ENCODE data around the gene SYCE3.

Gene SYCE3

GRCh38 chr22:50525104-50525857 is 37.4 kb downstream of the SYCE3 start, which contains the start of gene SCO2 (continued):
- TF ChIP-seq ZFP41 (tag by site-specific recombination; IDR thresholded peaks at IDR 0.05; ENCODE audit: borderline replicate concordance) (no peak), ZFHX2 (tag by site-specific recombination; conservative IDR thresholded peaks at IDR 0.05) (peak; percentile 95), ZNF624 (tag by site-specific recombination; IDR thresholded peaks at IDR 0.05) (no peak), ZSCAN16 (tag by site-specific recombination; IDR thresholded peaks at IDR 0.05) (0 out of 2 replicates have a peak, but pooled peaks have one; percentile 26), ZNF560 (tag by site-specific recombination; IDR thresholded peaks at IDR 0.05; ENCODE audit: borderline replicate concordance) (no peak), EGR2 (tag by site-specific recombination; IDR thresholded peaks at IDR 0.05; ENCODE audit: low read depth) (peak; percentile 89), ZNF354C (tag by site-specific recombination; IDR thresholded peaks at IDR 0.05; ENCODE audit: borderline replicate concordance, low read depth) (no peak), ZNF660 (tag by site-specific recombination; IDR thresholded peaks at IDR 0.05) (peak; percentile 39; the same call in 1 of the 2 replicates), ZNF324 (tag by site-specific recombination; IDR thresholded peaks at IDR 0.05) (peak; percentile 44; the same call in 1 of the 2 replicates), ZNF155 (tag by site-specific recombination; IDR thresholded peaks at IDR 0.05) (no peak), ELK4 (IDR thresholded peaks at IDR 0.05; ENCODE audit: borderline replicate concordance, low read depth, low read length) (no peak; the same call in 1 of the 2 replicates), ZBTB49 (tag by site-specific recombination; IDR thresholded peaks at IDR 0.05; ENCODE audit: low read depth) (no peak), ZFP69B (tag by site-specific recombination; IDR thresholded peaks at IDR 0.05) (no peak; the same call in 1 of the 2 replicates), ZNF16 (tag by site-specific recombination; IDR thresholded peaks at IDR 0.05; ENCODE audit: low read depth) (no peak), GFI1B (tag by site-specific recombination; IDR thresholded peaks at IDR 0.05) (no peak), GLI2 (tag by site-specific recombination; IDR thresholded peaks at IDR 0.05; ENCODE audit: borderline replicate concordance, low read depth) (no peak), ZNF341 (tag by site-specific recombination; IDR thresholded peaks at IDR 0.05; ENCODE audit: low read depth) (no peak), ZNF621 (tag by site-specific recombination; IDR thresholded peaks at IDR 0.05) (no peak), ZNF140 (tag by site-specific recombination; IDR thresholded peaks at IDR 0.05) (no peak), ZBTB44 (tag by site-specific recombination; IDR thresholded peaks at IDR 0.05) (no peak; the same call in 1 of the 2 replicates), ZNF423 (tag by site-specific recombination; IDR thresholded peaks at IDR 0.05) (peak; percentile 93), ZNF426 (tag by site-specific recombination; IDR thresholded peaks at IDR 0.05) (no peak), ZNF112 (tag by site-specific recombination; IDR thresholded peaks at IDR 0.05) (no peak), ZSCAN4 (tag by site-specific recombination; IDR thresholded peaks at IDR 0.05) (no peak), ZNF23 (tag by site-specific recombination; IDR thresholded peaks at IDR 0.05; ENCODE audit: borderline replicate concordance) (no peak), ZSCAN23 (tag by site-specific recombination; IDR thresholded peaks at IDR 0.05) (no peak), ZNF311 (tag by site-specific recombination; IDR thresholded peaks at IDR 0.05; ENCODE audit: borderline replicate concordance) (no peak), ZNF791 (tag by site-specific recombination; IDR thresholded peaks at IDR 0.05) (no peak), ZNF670 (tag by site-specific recombination; IDR thresholded peaks at IDR 0.05; ENCODE audit: low read depth) (no peak)
- TF ChIP-seq, protein P1, sequence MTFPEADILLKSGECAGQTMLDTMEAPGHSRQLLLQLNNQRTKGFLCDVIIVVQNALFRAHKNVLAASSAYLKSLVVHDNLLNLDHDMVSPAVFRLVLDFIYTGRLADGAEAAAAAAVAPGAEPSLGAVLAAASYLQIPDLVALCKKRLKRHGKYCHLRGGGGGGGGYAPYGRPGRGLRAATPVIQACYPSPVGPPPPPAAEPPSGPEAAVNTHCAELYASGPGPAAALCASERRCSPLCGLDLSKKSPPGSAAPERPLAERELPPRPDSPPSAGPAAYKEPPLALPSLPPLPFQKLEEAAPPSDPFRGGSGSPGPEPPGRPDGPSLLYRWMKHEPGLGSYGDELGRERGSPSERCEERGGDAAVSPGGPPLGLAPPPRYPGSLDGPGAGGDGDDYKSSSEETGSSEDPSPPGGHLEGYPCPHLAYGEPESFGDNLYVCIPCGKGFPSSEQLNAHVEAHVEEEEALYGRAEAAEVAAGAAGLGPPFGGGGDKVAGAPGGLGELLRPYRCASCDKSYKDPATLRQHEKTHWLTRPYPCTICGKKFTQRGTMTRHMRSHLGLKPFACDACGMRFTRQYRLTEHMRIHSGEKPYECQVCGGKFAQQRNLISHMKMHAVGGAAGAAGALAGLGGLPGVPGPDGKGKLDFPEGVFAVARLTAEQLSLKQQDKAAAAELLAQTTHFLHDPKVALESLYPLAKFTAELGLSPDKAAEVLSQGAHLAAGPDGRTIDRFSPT (tag by site-specific recombination; IDR thresholded peaks at IDR 0.05) = peak; percentile 65
- TF ChIP-seq, protein P2, sequence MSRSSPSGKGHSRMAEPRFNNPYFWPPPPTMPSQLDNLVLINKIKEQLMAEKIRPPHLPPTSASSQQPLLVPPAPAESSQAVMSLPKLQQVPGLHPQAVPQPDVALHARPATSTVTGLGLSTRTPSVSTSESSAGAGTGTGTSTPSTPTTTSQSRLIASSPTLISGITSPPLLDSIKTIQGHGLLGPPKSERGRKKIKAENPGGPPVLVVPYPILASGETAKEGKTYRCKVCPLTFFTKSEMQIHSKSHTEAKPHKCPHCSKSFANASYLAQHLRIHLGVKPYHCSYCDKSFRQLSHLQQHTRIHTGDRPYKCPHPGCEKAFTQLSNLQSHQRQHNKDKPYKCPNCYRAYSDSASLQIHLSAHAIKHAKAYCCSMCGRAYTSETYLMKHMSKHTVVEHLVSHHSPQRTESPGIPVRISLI (tag by site-specific recombination; IDR thresholded peaks at IDR 0.05) = no peak
